OCI-LY7 (cell line): Measurements from ENCODE around the gene NLRX1.

ENCODE experiments used
- EZH2phosphoT487 ChIP-seq: fragments of 200-600 bp; sonication (generic); IDR thresholded peaks from 2 replicates; pipeline ENCODE4 v1.6.1; 2018; ENCODE audit warnings: low read depth, borderline replicate concordance, mild to moderate bottlenecking, mixed run types, antibody characterized with exemption, low read length, moderate library complexity, mixed read lengths
- TF ChIP-seq, protein P1 (sequence below): fragments of 200-600 bp; sonication (generic); conservative IDR thresholded peaks from 2 replicates; pipeline ENCODE4 v1.5.1; 2014; ENCODE audit warnings: mild to moderate bottlenecking, antibody characterized with exemption, low read length, moderate library complexity, mixed read lengths

DNA sequence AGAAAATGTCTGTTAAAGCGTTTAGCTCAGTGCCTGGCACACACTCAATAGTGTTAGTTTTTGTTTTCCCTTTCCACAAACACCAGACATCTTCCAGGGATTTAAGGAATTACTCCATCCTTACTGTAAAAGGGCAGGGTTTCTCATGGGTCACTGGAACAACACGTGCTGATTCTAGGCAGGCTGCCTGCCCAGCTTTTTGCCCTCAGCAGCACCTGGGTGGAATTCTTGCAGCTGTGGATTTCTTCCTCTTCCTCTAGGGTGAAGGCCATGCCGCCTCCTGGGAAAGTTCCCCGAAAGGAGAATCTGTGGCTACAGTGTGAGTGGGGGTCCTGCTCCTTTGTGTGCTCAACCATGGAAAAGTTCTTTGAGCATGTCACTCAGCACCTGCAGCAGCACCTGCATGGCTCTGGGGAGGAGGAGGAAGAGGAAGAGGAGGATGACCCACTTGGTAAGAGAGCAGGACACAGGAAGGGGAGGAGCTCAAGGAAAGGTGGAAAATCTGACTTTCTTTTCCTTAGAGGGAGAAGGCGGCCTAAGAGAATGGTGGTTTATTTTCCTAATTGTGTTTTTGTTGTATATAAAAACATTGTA is 41.8 kb upstream of the NLRX1 start:
- no peak for TF ChIP-seq EZH2phosphoT487
- TF ChIP-seq, protein P1, sequence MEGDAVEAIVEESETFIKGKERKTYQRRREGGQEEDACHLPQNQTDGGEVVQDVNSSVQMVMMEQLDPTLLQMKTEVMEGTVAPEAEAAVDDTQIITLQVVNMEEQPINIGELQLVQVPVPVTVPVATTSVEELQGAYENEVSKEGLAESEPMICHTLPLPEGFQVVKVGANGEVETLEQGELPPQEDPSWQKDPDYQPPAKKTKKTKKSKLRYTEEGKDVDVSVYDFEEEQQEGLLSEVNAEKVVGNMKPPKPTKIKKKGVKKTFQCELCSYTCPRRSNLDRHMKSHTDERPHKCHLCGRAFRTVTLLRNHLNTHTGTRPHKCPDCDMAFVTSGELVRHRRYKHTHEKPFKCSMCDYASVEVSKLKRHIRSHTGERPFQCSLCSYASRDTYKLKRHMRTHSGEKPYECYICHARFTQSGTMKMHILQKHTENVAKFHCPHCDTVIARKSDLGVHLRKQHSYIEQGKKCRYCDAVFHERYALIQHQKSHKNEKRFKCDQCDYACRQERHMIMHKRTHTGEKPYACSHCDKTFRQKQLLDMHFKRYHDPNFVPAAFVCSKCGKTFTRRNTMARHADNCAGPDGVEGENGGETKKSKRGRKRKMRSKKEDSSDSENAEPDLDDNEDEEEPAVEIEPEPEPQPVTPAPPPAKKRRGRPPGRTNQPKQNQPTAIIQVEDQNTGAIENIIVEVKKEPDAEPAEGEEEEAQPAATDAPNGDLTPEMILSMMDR, result no peak
